Right ventricle myocardium inferior (tissue), 1 donor: ENCODE measurements around the gene NBPF12. TPM values are rescaled to one million over a fixed set of nuclear protein-coding genes. Genes with fewer than 3 reads are reported as not detected.
"Not testable (repeated sequence)": the region's sequence is repeated elsewhere in the genome, so short reads cannot be mapped to it uniquely, and the experiment has no call there.

Experiments
- ATAC-seq: fragments of 200-7000 bp; cut with Tn5 transposase; one replicate; pipeline ENCODE4 v1.9.1; 2020; ENCODE audit warnings: mild to moderate bottlenecking, moderate library complexity
- DNase-seq: peaks from one replicate; pipeline ENCODE4 v3.0.0; 2021; ENCODE audit errors: missing footprints
- intact Hi-C: fragments of 100-400 bp; cut with DNase I; formaldehyde crosslinking; loops from one replicate; pipeline ENCODE4 v1.11.0; 2022
- total RNA-seq: library from RNA; stranded (reverse); fragmentation: NEBNext Ultra II Directional; extraction: Animal tissue kit (Norgen Biotek cat#: 25700); gene quantifications from one replicate; pipeline ENCODE4 v1.2.1, GENCODE V29; 2021
- donor health status: DM: no; HTN: yes; CAD: no; lungs with severe emphysema.

The NBPF12 gene
- total RNA-seq, 1 donor from 2014 or later: 2.7 TPM

DNA sequence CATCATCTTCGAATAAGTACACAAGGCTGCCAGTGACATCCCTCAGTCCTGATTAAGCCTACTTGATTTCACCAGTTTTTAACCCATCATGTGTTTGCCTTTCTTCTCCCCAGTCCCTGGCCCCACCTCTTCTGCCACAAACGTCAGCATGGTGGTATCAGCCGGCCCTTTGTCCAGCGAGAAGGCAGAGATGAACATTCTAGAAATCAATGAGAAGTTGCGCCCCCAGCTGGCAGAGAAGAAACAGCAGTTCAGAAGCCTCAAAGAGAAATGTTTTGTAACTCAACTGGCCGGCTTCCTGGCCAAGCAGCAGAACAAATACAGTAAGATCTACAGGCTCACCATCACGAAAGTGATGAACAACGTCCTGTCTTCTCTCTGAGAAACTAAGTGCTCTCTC lies 28.2 kb downstream of the NBPF12 start:
- intact Hi-C loops, DNase-seq, ATAC-seq: not testable (repeated sequence)

DNA sequence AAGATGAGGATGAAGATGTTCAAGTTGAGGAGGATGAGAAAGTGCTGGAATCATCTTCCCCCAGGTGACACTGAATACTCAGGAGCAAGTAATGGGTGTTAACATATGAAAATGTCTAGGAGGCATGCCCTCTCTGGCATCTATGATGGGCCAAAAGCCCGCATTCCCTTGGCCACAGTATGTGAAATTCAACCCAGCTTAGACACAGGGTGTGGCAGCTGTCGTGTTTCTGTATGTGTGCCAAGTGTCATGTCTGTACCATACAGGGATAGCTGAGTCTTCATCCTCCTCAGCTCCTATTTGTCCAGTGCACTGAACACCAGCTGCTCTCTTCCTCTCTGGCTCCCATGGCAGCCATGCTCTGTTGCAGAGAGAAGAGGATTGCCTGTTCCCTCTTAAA lies 32.5 kb downstream of the NBPF12 start:
- intact Hi-C loops, ATAC-seq, DNase-seq: not testable (repeated sequence)

DNA sequence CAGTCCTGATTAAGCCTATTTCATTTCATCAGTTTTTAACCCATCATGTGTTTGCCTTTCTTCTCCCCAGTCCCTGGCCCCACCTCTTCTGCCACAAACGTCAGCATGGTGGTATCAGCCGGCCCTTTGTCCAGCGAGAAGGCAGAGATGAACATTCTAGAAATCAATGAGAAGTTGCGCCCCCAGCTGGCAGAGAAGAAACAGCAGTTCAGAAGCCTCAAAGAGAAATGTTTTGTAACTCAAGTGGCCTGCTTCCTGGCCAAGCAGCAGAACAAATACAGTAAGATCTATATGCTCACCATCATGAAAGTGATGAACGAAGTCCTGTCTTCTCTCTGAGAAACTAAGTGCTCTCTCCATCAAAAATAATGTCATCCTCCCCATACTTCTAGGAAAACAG lies 34.6 kb downstream of the NBPF12 start:
- ATAC-seq, intact Hi-C loops, DNase-seq: not testable (repeated sequence)

DNA sequence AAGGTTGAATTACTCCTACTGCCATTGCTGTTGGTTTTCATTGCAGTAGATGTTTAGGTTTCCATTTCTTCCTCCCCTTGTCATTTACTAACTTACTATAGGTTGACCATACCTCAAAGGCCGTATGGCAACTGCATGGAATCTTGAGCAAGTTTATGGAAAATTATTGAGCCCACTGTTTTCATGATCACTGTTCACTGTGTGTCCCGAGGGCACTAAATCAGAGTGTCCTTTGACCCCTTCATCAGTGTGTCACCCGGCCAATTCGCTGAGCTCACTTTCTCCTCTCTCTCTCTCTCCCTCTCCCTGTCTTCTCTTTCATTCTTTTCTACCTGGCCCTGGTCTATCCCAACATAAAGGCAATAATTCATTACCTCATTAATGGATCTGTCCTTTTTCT lies 47.7 kb downstream of the NBPF12 start:
- DNase-seq, intact Hi-C loops, ATAC-seq: not testable (repeated sequence)

DNA sequence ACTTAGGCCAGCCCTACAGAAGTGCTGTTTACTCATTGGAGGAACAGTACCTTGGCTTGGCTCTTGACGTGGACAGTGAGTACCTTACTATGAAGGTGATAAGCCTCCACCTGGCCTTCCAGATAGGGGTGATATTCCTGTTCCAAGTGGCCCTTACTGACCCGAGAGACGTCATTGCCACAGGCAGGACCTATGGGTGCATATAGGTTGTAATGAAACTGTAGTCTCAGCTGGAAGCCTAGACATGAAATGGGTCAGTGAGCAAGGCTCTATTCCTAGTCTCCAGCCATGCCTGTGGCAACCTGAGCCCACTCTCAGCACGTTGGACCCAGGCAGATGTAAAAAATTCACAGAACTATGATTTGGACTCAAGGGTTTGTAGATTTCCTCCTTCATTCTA lies 48.3 kb downstream of the NBPF12 start:
- DNase-seq, intact Hi-C loops, ATAC-seq: not testable (repeated sequence)

DNA sequence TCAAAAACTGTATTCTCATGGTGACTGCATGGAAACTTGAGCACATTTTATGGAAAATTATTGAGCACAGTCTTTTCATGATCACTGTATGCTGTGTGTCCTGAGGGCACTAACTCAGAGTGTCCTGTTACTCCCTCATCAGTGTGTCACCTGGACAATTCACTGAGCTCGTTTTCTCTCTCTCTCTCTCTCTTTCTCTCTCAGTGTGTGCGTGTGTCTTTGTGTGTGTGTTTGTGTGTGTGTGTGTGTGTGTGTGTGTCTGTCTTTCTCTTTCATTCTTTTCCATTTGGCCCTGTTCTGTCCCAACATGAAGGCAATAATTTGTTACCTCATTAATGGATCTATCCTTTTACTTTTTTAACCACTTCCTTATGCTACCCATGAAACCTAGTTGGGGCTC lies 49.4 kb downstream of the NBPF12 start:
- ATAC-seq, intact Hi-C loops, DNase-seq: not testable (repeated sequence)

DNA sequence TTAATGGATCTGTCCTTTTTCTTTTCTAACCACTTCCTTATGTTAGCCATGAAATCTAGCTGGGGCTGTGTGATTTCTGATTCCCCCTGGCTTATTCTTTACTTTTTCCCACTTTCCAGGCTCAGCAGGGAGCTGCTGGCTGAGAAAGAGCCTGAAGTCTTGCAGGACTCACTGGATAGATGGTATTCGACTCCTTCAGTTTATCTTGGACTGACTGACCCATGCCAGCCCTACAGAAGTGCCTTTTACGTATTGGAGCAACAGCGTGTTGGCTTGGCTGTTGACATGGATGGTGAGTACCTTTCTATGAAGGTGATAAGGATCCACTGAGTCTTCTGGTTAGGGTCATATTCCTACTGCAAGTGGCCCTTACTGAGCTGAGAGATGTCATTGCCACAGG lies 51.3 kb downstream of the NBPF12 start:
- intact Hi-C loops, DNase-seq, ATAC-seq: not testable (repeated sequence)

DNA sequence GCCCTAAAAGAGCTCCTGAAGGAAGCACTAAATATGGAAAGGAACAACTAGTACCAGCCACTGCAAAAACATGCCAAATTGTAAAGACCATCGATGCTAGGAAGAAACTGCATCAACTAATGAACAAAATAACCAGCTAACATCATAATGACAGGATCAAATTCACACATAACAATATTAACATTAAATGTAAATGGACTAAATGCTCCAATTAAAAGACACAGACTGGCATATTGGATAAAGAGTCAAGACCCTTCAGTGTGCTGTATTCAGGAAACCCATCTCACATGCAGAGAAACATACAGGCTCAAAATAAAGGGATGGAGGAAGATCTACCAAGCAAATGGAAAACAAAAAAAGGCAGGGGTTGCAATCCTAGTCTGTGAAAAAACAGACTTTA lies 70.4 kb downstream of the NBPF12 start:
- DNase-seq, ATAC-seq, intact Hi-C loops: not testable (repeated sequence)

DNA sequence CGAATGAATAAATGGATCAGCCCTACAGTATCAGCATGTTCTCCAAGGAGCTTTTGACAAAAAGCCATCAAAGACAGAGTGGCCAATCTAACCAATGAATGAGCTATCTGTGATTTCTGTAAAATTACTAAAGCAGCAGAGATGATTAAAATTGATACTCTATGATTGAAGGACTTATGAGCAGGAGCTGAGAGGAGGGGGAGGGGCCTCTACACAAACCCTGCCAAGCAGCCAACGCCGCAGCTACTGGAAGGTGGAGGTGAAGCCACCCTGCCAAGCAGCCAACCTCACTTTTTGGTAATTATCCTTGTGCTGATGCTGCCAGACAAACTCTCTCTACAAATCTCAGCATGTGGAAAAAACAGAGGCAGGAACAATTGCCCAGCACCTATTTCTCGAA lies 88.9 kb downstream of the NBPF12 start:
- ATAC-seq, DNase-seq, intact Hi-C loops: not testable (repeated sequence)

DNA sequence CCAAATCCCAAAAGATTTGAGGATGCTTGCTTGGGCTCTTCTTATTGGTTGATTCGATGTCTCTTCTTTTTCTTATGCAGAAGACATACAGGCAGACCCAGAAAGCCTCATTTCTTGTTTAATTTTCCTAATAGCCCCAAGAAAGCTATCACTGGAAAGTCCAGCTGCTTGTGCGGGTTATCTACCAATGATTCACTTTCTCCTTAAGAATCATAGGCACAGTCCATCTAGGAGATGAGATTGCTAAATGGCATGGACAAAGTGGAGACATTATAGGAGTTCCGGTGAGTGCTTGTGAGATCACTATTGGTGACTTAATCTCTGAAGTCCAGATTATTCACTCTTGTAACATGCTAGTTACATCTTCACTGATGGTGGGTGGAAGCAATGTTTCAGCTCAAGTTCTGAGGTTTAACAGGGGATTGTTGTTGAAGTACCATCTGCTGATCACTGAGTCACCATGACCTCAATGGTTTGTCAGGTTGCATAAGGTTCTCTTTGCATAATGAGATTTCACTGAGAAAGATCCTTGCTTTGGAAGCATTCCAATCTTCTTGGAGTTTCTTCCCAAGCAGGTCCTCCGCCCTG lies 92.0 kb downstream of the NBPF12 start:
- intact Hi-C loops, DNase-seq, ATAC-seq: not testable (repeated sequence)

DNA sequence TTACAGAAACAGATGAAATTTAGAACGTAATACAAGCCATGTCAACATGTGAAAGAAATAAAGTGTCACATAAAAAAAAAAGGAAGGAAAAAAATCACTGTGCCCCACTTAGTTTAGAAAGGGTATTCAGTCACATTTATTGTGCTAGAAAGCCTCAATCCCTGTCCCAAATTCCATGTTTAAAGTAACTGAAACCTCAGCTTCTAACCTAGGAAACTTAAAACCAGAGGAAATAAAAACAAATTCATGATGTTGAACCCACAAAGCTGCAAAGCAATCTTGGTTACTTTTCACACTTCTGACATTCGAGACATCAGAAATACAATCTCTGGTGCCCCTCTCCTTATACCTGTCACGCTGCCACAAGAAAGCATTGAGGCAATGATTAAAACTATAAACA lies 101.8 kb downstream of the NBPF12 start:
- DNase-seq: no peak
- intact Hi-C loops: no loop called here
- no peak for ATAC-seq

DNA sequence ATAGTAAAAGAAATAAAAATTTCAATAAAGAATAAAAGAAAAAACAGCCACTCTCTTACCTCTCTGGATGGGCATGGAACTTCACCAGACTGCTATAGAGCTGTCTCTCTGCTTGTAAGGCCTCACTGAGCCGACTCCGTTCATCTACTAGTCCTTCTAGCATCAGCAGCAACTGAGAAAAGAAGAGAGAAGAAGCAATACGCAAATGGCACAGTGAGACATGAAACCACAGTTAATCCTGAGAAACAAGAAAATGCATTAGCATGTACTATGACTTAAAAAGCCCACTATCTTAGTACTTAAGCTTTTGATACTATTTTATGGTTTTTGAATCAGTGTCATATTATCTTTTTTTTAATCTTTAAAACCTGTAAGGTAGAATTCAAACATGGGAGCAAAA lies 104.8 kb downstream of the NBPF12 start:
- intact Hi-C loops, DNase-seq, ATAC-seq: not testable (repeated sequence)

DNA sequence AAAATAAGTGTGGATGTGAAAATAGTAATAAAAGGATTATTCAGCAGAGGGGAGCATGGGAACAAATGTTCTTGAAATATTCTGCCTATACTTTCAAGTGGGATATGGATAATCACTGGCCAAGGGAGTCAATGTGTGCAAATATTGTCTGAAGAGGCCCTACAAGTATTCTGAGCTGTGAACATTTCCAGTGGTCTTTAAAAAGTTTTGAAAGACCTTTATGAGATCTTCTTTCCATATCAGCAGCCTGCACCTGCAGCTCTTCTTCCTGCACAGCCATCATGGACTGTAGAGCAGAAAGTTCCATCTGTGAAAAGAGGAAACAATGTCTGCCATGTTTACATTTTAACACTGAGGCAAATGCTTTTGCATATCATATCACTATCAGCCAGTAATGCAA lies 106.4 kb downstream of the NBPF12 start:
- DNase-seq, intact Hi-C loops, ATAC-seq: not testable (repeated sequence)

Other genes with a start within 250 kb of the NBPF12 start
- 42.0 TPM for gene PRKAB2, start 234.1 kb downstream of the NBPF12 start, total RNA-seq